Stimulated activated CD8-positive, alpha-beta memory T cell treated with anti-CD3 and anti-CD28 coated beads, Interleukin-12 subunit alpha, Interleukin-12 subunit beta, amount 100 ng/mL, for 24 hours (primary cell): ENCODE results near the gene CEBPG.

Source experiments
- DNase-seq: peaks from one replicate; pipeline ENCODE4 v3.0.0-alpha.2; 2020; ENCODE audit errors: extremely low read depth

CEBPG gene

DNA sequence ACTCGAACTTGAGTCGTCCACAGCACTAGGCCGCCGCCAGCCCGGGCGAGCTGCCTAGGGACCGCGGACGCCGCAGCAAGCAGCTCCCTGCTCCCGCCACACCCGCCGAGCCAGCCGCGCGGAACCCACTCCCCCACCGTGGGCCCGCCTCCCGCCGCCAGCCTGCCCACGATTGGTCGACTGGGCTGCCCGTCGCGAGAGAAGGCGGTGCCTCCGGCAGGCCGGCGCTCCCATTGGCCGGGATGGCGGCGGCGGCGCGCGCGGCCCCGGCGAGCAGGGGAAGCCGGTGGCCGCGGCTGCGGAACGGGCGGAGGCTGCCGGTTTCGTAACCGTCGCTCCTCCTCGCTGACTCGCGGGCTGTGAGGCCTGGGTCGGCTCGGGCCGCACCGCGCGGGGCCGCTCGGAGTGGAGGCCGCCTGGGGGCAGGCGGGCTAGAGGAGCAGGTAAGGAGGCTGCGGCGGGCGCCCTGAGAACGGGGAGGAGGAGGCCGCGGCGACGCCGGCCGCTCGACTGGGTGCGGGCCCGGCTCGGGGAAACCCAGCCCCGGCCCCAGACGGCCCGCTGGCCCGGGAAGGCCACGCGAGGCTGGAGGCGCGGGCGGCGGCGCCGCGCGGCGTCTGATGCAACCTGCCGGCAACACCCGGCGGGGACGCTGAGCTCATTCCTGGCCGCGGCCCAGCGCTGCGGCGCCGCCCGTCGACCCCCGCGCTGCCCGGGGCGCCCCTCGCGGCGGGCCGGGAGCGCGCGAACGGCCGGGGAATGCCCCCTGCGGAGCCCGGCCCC lies at the start of gene CEBPG:
Gene CEBPG (plus strand): TSS at position 257 of the 783 bp plus-strand sequence. CDS start 5,531 bp downstream, outside the sequence.
- peak; percentile 78 for DNase-seq

DNA sequence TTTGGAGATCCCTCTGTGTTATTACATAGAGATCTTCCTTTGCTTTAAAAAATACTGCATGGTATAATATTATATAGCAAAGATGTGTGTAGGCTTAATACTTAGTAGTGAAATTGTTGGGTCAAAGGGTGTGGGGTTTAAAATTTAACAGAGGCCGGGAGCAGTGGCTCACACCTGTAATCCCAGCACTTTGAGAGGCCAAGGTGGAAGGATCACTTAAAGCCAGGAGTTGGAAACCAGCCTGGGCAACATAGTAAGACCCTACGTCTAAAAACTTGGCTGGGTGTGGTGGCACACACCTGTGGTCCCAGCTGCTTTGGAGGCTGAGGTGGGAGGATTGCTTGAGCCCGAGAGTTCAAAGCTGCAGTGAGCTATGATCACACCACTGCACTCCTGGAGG lies 48.9 kb upstream of the CEBPG start:
- DNase-seq: no peak

DNA sequence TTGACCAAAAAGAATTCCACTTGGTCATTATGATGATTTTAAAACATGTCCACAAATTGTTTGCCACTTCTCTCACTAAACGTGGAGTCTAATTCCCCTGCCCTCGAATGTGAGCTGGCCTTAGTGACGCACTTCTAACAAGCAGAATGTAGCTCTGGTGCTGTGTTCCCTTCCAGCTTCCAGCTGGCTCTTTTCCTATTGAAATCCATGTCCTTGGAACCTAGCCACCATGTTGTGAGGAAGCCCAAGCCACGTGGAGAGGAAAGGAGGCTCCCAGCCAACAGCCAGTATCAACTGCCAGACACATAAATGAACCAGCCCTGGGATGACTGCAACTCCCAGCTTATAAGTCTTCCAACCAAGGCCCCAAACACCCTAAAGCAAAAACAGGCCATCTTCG lies 47.6 kb upstream of the CEBPG start:
- no peak for DNase-seq

DNA sequence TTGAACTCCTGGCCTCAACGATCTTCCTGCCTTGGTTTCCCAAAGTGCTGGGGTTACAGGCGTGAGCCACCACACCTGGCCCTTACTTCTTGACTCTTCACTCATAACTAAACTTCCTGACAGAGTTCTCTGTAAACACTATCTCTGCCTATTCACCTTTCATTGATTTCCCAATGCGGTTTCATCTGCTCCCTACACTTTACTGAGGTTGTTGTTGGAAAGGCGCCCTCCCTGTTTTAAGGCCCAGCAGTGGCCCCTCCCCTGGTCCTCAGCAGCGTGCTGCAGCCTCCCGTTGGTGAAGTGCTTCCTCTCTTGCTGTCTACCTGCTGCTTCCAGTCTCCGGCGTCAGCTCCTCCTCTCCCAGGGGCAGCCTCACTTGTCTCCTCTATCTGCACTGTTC lies 44.4 kb upstream of the CEBPG start:
- DNase-seq: no peak

DNA sequence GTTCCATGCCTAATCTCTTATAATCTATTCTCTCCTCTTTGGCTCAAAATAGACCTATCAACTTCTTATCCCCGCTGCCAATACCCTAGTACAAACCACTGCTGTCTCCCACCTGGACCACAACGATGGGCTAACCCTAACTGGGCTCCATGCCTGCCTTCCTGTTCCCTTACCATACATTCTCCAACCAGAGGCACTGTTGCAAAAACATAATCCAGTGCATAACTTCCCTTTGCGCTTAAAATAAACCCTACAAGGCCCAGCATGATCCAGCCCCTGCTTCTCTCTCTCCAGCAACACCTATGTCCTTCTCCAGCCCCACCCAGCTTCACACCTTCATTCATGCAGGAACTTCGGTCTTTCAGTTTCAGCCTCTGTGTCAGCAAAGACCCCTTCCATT lies 43.8 kb upstream of the CEBPG start:
- no peak for DNase-seq

DNA sequence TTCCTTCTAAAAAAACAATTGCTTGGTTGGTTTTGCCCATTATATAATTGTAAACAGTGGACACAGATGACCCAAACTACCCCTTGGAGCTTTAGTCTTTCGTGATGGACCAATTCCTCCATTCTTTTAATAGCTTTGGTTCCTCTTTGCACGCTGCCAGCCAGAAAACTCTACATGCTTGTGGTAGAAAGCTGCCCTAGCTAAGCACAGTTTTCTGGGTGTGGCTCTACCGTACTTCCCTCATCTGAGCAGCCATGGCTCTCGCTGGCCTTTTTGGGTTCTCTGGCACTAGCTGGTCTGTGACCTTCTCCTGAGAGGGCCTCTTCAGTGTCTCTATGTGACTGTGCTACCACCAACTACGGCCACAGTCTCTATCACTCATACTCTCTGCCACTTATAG lies 41.3 kb upstream of the CEBPG start:
- no peak for DNase-seq

DNA sequence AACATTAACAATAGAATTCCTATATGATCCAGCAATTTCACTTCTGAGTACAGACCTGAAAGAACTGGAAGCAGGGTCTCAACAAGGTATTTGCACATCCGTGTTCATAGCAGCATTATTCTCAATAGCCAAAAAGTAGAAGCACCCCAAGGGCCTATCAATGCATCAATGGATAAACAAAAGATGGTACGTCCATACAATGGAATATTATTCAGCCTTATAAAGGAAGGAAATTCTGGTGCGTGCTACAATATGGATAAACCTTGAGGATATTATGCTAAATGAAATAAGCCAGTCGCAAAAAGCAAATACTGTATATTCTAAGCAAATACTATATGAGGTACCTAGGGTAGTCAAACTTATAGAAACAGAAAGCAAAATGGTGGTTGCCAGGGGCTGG lies 40.4 kb upstream of the CEBPG start:
- no peak for DNase-seq

DNA sequence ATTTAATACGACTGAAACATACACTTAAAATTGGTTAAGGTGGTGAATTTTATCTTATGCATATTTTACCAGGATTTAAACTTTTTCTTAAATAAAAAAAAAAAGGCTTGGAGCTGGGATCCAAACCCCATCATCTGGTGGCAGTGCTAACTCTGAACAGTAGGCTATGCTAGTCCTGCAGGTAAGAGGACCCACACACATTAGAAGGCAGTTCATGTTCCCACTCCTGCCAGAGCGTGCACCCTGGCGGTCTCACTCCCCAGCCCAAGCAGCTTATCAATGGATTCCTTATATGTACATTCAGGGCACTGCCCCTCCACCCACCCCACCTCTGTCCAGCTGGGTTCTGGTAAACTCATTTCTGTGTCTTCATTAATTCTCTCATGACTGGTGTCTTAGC lies 39.9 kb upstream of the CEBPG start:
- no peak for DNase-seq

DNA sequence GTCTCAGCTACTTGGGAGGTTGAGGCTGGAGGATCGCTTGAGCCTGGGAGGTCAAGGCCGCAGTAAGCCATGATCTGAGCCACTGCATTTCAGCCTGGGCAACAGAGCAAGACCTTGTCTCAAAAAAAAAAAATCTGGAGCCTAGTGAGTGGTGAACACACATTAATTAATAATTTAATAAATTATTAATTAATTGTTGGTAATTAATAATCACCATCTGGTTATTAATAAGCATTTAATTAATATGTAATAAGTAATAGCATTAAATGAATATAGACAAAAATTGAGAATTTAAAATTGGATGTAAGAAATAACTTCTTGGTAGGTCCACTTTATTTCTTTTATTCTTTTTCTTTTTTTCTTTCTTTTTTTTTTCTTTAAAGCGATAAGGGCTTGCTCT lies 39.2 kb upstream of the CEBPG start:
- DNase-seq: no peak

DNA sequence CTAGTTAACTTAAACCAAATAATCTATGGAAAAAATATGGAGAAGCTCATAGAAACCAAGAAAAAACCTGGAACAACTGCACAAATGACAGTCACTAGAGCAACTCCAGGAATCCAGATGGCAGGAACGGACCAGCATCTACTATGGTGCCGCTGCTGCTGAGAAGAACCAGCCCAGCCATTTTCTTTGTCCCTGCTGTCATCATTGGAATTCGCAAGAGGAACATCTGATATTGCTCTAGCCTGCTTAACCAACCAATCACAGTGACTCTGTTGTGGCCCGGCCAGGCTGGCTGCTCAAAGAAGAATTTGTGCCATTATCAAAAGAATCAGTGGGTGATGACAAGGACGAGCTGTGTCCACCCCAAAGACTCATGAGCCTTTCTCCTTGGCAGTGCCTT lies 38.1 kb upstream of the CEBPG start:
- no peak for DNase-seq

DNA sequence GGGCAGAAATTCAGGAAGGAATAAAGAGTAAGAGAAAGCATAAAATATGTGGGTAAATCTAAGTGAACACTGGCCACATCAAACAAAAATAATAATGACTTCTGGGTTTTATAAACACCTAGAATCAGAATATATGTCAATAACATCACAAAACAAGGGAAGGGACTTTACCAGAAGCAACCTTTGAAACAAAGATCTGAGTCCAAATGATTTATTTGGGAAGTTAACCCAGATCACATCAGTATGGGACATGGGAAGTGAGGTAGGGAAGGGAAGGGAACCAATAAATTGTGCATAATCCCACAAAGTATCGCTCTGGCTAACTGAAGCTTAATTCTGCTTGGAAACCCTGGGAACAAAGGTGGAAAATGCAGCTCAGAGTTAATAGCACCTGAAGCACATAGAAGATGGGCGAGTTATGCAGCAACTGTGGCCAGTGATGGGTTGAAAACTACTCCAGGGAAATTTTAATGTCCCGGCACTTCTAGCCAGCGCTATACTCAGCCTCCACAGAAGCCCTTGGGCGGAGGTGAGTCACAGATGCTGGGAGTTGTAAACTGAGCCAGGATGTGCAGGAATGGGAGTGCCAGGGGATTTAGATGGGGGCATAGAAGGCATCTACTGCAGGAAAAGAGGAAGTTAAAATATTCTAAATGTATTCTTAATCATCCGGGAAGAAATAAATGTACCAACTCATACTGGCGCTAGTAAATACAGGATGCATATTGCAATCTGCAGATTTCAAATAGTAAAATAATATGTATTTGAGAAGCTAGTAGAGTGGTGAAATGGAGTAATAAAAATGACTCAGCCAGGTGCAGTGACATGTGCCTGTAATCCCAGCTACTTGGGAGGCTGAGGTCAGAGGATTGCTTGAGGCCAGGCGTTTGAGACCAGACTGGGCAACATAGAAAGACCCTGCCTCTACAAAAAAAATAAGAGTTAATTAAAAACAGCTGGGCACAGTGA lies 34.2 kb upstream of the CEBPG start:
- no peak for DNase-seq

DNA sequence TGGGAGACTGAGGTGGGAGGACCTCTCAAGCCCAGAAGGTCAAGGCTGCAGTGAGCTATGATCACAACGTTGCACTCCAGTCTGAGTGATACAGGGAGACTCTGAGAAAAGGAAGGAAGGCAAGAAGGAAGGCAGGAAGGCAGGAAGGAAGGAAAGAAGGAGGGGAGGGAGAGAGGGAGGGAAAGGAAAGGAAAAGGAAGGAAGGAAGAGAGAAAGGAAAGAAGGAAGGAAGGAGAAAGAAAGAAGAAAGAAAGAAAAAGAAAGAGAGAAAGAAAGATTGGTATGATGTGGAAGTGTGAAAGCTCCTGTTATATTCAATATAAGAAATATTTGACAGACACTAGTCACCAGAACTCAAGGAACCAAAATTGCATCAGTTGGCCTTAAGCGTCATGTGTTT lies 32.5 kb upstream of the CEBPG start:
- DNase-seq: no peak

DNA sequence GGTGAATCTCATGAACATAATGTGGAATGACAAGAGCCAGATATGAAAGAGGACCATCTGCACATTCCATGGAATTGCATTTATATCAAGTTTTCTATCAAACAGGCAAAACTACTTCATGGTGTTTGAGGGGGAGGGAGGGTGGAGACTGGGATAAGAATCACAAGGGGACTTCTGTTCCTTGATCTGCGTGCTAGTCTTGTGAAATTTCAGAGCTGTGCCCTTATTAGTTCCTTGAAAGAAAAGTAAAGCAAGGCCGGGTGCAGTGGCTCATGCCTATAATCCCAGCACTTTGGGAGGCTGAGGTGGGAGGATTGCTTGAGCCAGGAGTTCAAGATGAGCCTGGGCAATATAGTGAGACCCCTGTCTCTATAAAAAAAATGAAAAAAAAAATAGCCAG lies 30.2 kb upstream of the CEBPG start:
- no peak for DNase-seq

DNA sequence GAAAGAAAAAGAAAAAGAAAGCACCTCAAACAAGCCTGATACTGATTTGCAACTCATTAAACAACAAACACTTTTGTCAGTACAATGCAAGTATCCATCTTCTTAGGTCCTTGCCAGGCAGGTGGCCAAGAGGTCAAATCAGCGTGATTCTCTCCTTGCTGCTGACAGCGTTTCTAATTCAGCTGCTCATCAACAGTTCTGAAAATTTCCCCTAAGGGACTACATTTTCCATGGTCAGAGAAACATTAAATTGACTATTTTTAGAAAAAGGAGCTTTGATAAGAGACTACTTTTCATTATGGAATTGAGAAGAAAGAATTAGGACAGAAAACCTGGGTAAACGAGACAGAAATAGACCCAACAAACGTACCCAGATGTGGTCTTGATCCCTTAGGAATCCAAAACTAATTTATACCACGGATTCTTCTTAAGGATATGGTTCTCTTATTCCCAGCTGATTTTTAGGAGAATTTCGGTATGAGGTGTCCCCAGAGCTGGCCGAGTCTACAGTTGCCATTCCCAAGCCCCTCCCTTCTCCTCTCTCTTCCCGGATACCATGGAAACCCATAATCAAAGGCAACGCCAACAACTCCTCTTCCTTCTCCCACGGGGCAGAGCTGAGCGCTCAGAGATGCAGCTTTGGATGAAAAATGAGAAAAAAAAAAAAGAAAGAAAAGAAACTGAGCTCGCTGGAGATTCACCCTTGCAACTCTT lies 29.5 kb upstream of the CEBPG start:
- no peak for DNase-seq

DNA sequence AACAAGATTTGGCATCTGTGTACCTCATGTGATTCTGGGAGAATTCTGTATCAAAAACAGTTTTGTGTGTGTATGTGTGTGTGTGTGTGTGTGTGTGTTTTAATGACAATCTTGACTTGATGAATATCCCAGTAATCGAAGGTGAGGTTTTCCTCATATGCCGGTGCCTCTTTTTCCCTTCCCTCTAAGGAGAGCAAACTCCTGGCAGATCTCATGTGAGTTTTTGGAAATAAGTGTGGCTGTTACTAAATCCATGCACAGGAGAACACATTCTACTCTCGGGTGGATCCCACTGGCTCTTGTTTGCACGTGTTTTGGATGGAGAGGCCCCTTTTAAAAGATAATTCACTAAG lies 29.0 kb upstream of the CEBPG start:
- DNase-seq: no peak

DNA sequence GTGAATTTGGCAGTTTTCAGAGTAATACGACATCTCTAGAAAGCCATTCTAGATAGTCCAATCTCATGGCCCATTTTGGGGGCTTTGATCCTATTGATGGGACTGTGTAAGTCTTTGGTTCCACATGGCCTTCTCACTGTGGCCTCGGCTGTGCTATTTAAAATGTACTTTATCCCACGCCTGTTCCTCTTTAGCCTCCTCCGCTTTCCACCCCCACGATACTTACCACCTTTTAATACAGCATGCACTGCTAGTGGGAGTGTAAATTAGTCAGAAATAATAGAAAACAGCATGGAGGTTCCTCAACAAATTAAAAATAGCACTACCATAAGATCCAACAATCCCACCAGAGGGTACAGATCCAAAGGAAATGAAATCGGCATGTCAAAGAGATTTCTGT lies 28.3 kb upstream of the CEBPG start:
- no peak for DNase-seq

DNA sequence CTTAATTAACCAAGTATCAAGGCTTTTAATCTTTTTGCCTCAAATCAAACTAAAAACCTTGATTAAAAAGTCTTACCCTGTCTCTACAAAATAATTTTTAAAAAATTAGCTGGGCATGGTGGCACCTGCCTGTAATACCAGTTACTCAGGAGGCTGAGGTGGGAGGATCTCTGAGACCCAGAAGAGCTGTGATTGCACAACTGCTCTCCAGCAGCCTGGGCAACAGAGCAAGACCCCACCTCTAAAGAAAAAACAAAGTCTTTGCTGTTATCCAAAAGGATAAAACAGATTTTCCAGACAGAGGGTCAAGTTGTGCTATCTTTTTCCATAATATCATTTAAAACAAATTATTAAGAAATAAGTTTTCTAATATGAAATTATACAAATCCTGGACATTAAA lies 26.8 kb upstream of the CEBPG start:
- DNase-seq: no peak

DNA sequence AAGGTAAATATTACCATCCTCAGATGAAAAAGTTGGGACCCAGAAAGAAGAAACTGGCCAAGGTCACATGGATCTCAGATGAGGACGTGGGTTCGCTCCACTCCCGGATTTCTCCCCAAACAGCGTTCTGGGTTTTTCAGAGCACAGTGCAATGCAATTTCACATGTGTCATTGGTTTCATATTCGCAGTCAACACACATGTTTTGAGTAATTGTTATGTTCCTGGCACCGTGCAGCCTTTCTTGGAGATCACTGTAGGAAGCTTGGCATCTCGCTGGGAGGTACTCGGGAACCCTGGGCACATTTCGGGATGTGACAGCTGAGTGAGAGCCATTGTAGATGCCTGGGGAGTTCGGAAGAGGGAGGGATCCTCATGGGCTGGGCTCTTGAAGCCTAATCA lies 26.2 kb upstream of the CEBPG start:
- DNase-seq: no peak

DNA sequence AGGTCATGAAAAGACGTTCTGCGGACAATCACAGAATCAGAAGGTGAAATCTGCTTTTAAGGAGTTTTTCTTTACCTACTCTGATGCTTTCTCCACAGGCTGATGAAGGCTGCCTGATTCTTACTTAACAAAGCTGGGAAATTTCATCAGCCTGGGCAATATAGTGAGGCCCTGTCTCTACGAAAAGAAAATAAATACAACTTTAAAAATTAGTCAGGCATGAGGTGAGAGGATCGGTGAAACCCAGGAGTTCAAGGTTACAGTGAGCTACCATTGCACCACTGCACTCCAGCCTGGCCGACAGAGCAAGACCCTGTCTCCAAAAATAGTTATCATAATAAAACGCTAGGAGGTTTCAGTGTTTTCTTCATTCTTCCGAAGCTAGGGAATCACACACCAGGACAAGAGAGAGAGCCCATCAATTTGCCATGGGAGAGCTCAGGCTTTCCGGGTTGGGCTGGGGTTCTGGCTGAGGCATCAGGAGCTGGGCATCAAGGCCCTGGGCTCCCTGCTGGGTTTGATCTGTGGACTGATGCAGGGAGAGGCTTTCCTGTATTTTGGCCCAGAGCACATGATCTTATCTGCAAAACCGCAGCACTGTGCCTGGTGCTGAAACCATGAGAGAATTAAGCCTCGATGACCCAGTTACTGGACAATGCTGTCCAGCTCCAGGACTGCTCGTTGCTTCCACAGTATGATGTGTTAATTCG lies 25.1 kb upstream of the CEBPG start:
- DNase-seq: no peak

DNA sequence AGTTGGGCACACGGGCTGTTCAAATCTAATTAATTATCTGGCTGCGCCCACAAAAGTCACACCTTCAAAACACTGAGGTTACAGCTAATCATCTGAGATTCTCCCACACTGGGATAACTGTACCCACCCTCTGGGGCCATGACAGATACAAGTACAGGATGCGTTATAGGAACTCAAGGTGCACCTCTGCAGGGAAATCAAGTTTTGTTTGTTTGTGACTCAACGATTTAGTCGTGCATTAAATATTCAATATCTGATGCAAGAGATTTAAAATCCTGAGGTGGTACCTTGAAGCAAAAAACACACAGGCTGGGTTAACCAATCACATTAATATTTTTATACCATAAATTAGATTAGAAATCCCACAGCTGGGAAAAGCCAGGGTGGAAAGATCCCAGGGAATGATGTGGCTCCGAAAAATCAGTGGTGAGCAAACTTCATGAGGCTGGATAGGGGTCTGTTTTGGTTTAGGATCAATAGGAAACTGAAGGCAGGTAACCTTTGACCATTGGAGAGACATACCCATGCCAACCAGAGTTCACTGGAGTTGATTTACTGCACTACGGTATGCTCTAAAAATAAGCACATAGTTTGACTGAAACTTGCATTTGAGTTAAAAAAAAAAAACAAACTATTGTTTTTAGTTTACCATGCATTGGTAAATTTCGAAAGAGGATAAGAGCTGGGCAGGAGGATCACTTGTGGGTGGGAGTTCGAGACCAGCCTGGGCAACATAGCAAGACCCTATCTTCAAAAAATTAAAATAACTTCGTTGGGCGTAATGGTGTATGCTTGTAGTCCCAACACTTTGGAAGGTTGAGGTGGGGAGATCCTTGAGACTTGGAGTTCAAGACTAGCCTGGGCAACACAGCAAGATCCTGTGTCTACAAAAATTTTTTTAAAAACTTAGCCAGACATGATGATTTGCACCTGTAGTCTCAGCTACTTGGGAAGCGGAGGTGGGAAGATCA lies 23.9 kb upstream of the CEBPG start:
- no peak for DNase-seq
